A549 (cell line): ENCODE measurements around the gene ARHGAP42.

Experiments
- CTCF ChIP-seq: fragments of >200 bp; sonication (Bioruptor Twin); formaldehyde crosslinking; IDR thresholded peaks from 3 replicates; pipeline ENCODE4 v1.5.1; 2016
- RAD21 ChIP-seq, 2 experiments: fragments of >200 bp in 1 of 2; sonication (Bioruptor Twin) in 1 of 2; formaldehyde crosslinking in 1 of 2; IDR thresholded peaks in 1 of 2; conservative IDR thresholded peaks in 1 of 2; 2 replicates in 1 of 2; 3 replicates in 1 of 2; pipeline ENCODE4 v1.6.1; 2012 to 2018; ENCODE audit warnings: inconsistent platforms in 1 of 2
- USF2 ChIP-seq: fragments of 450-650 bp; IDR thresholded peaks from 2 replicates; pipeline ENCODE4 v1.6.1; 2014; ENCODE audit warnings: antibody characterized with exemption

GRCh38 chr11:100887659-100888058 is 200.6 kb downstream of the ARHGAP42 start:
- no peak for TF ChIP-seq CTCF
- TF ChIP-seq RAD21 (conservative IDR thresholded peaks at IDR 0.05 in 1 of 2, IDR thresholded peaks at IDR 0.05 in 1 of 2) = no peak
- TF ChIP-seq USF2 = no peak
